ENCODE data around the gene LRRC56.

Gene LRRC56

DNA sequence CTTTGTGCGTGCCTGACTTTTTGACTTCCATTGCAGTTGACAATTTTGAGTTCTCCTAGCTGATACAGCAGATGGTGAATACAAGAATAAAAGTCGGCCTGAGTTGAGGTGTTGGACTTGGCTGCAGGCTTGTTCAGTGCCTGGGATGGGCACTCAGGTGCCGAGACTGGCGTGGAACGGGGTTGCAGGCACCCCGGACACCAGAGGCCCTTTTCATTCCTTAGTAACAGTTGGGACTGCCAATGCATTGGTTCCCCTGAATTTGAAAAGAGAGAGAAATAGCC is 40.2 kb downstream of the LRRC56 start:
- peaks cover 10% of the 10 kb centered on the region for H3K36me3 ChIP-seq (ENCODE audit: control insufficient read depth, insufficient read depth, low read length, severe bottlenecking)
- no peaks in the 10 kb centered on the region for H3K27me3 ChIP-seq (replicated peaks; ENCODE audit: control insufficient read depth, insufficient read depth, low read length)
- H3K4me1 ChIP-seq (ENCODE audit: control insufficient read depth, insufficient read depth, low read length) = peaks cover 37% of the 10 kb centered on the region
- no peak for DNase-seq (ENCODE audit: low read depth)
- H3K9ac ChIP-seq (ENCODE audit: low read length) = peak overlapping the region; percentile 98
- H3K9me3 ChIP-seq (ENCODE audit: control insufficient read depth, low read length) = no peaks in the 10 kb centered on the region
- H3K4me3 ChIP-seq (ENCODE audit: low read length) = peak overlapping the region; percentile 94

DNA sequence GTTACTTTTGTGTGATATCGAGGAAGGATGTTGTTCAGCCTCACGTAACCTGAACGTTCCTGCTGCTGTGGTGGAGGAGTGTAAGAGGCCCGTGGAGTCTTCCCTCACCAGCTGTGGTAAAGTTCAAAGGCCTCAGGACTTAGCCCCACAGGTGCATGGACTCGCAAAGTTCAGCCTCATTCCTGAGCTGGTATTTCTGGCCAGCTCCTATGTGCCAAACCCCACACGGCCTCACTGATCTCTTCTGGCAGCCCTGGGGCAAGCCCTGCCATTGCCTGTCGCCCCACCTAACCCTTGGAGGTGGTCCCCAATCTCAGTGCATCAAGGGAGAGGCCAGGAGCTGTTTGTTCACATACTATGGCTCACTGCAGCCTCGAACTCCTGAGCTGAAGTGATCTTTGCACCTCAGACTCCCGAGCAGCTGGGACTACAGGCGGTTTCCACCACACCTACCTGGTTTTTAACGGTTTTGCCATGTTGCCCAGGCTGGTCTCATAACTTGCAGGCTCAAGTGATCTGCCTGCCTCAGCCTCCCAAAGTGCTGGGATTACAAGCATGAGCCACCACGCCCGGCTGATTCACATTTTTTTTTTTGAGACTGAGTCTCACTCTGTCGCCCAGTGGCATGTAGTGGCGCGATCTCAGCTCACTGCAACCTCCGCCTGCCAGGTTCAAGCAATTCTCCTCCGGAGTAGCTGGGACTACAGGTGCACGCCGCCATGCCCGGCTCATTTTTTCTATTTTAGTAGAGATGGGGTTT is 41.1 kb downstream of the LRRC56 start:
- Histone ChIP-seq H3K4me3 (ENCODE audit: low read length) (peak overlapping the region; percentile 94), H3K27me3 (replicated peaks; ENCODE audit: control insufficient read depth, insufficient read depth, low read length) (no peaks in the 10 kb centered on the region), H3K9ac (ENCODE audit: low read length) (peak overlapping the region; percentile 98), H3K4me1 (ENCODE audit: control insufficient read depth, insufficient read depth, low read length) (peaks cover 37% of the 10 kb centered on the region), H3K9me3 (ENCODE audit: control insufficient read depth, low read length) (no peaks in the 10 kb centered on the region), H3K36me3 (ENCODE audit: control insufficient read depth, insufficient read depth, low read length, severe bottlenecking) (peaks cover 11% of the 10 kb centered on the region)
- DNase-seq (ENCODE audit: low read depth) = no peak

DNA sequence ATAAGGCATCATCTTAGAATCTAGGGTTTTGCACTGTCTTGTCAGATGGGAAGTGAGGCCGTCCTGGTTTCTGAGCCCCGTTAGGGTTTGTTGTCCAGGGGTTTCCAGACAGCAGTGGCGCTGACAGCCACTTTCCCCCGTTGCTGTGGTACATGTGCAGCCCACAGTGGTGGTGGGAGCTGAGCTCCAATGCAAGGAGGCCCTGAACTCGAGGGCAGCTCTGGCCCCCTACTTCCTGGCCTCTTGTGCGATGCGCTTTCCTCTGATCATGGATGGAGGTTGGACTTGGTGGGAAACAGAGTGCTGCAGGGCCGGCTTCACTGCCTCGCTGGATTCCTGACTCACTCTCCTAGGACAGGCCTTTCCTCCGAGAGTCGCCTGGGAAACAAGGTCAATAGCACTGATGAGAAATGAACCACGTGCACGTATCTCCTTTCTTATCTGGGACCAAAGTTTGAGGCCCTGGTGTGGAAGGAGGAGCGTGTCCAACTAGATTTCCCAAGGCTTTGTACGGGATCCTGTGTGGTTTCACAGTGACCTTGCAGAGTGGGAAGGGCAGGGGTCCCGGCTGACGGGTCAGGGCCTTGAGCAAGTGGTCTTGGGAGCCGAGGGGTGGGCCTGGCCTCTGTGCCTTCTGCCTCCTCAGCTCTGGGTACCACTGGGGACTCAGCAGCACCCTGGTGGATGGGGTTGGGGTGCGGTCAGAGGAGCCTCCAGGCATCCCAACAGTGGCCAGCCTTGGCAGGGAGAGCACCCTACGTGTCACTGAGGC is 42.7 kb downstream of the LRRC56 start:
- no peaks in the 10 kb centered on the region for H3K27me3 ChIP-seq (replicated peaks; ENCODE audit: control insufficient read depth, insufficient read depth, low read length)
- H3K9ac ChIP-seq (ENCODE audit: low read length) = peak overlapping the region; percentile 20
- no peaks in the 10 kb centered on the region for H3K9me3 ChIP-seq (ENCODE audit: control insufficient read depth, low read length)
- no peak for DNase-seq (ENCODE audit: low read depth)
- peaks cover 19% of the 10 kb centered on the region for H3K36me3 ChIP-seq (ENCODE audit: control insufficient read depth, insufficient read depth, low read length, severe bottlenecking)
- H3K4me3 ChIP-seq (ENCODE audit: low read length) = no peak overlapping the region
- peaks cover 31% of the 10 kb centered on the region for H3K4me1 ChIP-seq (ENCODE audit: control insufficient read depth, insufficient read depth, low read length)

DNA sequence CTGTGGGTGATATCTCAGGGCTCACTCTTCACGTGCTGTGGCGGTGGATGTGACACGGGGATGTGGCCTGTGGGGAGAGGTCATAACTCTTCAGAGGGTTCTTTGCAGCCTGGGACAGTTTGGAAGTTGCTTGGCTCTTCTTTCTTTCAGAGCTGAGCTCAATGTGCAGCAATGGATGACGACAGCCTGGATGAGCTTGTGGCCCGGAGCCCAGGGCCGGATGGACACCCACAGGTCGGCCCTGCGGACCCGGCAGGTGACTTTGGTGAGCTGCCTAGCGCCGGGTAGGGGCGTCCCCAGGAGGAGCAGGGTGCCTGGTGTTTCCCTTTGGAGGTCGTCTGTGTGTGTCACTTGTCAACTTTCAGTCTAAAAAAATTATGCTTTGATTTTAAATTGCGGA is 44.0 kb downstream of the LRRC56 start:
- H3K4me3 ChIP-seq (ENCODE audit: low read length) = no peak overlapping the region
- H3K36me3 ChIP-seq (ENCODE audit: control insufficient read depth, insufficient read depth, low read length, severe bottlenecking) = peaks cover 22% of the 10 kb centered on the region
- no peak overlapping the region for H3K9ac ChIP-seq (ENCODE audit: low read length)
- H3K27me3 ChIP-seq (replicated peaks; ENCODE audit: control insufficient read depth, insufficient read depth, low read length) = no peaks in the 10 kb centered on the region
- H3K9me3 ChIP-seq (ENCODE audit: control insufficient read depth, low read length) = no peaks in the 10 kb centered on the region
- H3K4me1 ChIP-seq (ENCODE audit: control insufficient read depth, insufficient read depth, low read length) = peaks cover 26% of the 10 kb centered on the region
- DNase-seq (ENCODE audit: low read depth) = no peak

DNA sequence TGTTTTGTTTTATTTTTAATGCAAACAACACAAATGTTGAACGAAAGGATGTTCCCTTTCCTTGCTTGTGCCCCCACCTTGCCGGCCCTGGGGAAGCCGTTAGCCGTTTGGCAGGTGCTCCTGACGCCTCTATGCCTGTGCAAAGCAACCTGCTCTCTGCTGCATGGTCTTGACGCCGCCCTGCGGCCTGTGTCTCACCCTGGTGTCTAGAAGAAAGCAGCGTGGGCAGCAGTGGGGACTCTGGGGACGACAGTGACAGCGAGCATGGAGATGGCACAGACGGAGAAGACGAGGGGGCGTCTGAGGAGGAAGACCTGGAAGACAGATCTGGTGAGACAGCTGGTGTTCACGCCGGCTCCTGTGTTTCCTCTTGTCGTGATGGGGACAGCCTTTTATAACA is 44.4 kb downstream of the LRRC56 start:
- Histone ChIP-seq H3K9ac (ENCODE audit: low read length) (no peak overlapping the region), H3K4me1 (ENCODE audit: control insufficient read depth, insufficient read depth, low read length) (peaks cover 26% of the 10 kb centered on the region), H3K27me3 (replicated peaks; ENCODE audit: control insufficient read depth, insufficient read depth, low read length) (no peaks in the 10 kb centered on the region), H3K36me3 (ENCODE audit: control insufficient read depth, insufficient read depth, low read length, severe bottlenecking) (peaks cover 23% of the 10 kb centered on the region), H3K4me3 (ENCODE audit: low read length) (no peak overlapping the region), H3K9me3 (ENCODE audit: control insufficient read depth, low read length) (no peaks in the 10 kb centered on the region)
- no peak for DNase-seq (ENCODE audit: low read depth)

DNA sequence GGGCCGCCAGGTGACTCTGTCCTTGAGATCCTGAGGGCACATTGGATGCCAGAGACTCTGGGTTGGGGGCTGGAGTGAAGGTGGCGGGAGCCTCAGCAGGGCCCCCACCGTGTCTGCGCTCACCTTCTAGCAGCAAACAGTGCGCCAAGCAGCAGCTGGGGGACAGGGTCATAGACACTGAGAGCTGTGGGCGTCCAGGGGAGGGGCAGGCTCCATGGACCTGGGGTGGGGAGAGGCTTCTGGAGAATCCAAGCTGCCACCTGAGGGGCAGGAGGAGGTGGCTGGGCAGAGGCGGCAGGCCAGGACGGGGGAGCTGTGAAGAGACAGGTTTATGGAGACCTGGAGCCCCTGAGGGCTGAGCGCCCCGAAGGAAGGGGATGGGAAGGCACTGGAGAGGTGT is 47.0 kb downstream of the LRRC56 start:
- no peaks in the 10 kb centered on the region for H3K9me3 ChIP-seq (ENCODE audit: control insufficient read depth, low read length)
- no peak overlapping the region for H3K9ac ChIP-seq (ENCODE audit: low read length)
- peaks cover 26% of the 10 kb centered on the region for H3K4me1 ChIP-seq (ENCODE audit: control insufficient read depth, insufficient read depth, low read length)
- H3K4me3 ChIP-seq (ENCODE audit: low read length) = no peak overlapping the region
- no peaks in the 10 kb centered on the region for H3K27me3 ChIP-seq (replicated peaks; ENCODE audit: control insufficient read depth, insufficient read depth, low read length)
- H3K36me3 ChIP-seq (ENCODE audit: control insufficient read depth, insufficient read depth, low read length, severe bottlenecking) = peaks cover 36% of the 10 kb centered on the region
- no peak for DNase-seq (ENCODE audit: low read depth)

DNA sequence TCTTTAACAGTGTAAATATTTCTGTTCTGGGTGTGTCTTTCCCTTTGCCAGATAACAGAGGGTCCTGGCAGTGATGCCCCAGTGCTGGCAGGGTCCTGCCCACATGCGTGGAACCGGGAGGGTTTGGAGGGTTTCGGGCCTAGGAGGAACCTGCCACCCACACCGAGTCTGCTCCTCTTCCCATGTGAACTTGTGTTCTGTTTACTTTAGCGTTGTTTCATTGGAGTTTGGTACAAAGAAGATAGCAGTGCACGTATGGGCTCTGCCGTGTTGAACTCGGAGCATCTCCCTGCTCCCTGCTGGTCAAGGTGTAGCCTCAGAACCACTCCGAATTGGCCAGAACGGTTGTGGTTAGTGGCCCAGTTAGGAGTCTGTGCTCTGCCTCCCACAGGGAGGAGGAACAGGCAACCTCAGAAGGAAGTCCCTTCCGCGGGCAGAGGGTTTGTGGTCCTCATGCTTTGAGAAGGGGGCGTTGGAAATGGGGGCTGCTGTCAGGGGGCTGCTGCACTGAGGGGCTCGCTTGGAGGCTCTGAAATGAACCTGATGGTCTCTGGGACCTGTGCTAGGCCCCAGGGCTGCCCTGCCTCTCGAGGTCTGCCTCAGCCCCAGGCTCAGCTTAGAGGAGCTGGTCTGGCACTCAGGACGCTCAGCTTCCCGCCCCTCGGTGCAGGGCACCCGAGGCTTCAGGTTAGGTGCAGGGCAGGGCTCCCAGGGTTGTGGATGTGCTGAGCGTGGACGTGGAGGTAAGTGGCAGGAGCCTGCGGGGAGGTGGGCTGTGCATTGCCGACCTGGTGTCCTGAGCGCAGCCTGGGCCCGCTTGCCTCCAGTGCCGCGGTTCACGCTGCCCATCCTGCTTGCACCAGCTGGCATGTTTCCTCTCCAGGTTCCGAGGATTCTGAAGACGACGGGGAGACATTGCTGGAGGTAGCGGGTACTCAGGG is 49.3 kb downstream of the LRRC56 start:
- no peak for DNase-seq (ENCODE audit: low read depth)
- no peaks in the 10 kb centered on the region for H3K9me3 ChIP-seq (ENCODE audit: control insufficient read depth, low read length)
- peaks cover 55% of the 10 kb centered on the region for H3K36me3 ChIP-seq (ENCODE audit: control insufficient read depth, insufficient read depth, low read length, severe bottlenecking)
- H3K4me1 ChIP-seq (ENCODE audit: control insufficient read depth, insufficient read depth, low read length) = peaks cover 15% of the 10 kb centered on the region
- H3K4me3 ChIP-seq (ENCODE audit: low read length) = no peak overlapping the region
- no peaks in the 10 kb centered on the region for H3K27me3 ChIP-seq (replicated peaks; ENCODE audit: control insufficient read depth, insufficient read depth, low read length)
- H3K9ac ChIP-seq (ENCODE audit: low read length) = no peak overlapping the region

DNA sequence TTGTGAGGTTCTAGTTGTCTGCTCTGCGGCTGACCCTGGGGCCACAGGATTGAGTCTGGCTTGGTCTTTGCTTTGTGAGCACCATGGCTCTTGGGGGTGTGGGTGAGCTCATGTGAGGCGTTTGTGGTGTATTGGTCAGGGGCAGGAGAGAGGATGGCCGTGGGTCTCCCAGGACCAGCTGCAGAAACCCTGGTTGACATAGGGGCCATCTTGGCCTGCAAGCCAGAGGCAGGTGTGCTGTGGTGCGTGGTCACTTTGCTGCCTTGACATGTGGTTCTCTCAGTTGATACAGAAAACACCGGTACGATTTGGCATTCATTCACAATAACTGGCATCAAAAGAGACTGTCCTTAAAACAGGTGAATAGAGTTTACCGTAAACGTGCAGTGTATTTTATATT is 50.2 kb downstream of the LRRC56 start:
- Histone ChIP-seq H3K36me3 (ENCODE audit: control insufficient read depth, insufficient read depth, low read length, severe bottlenecking) (peaks cover 55% of the 10 kb centered on the region), H3K4me3 (ENCODE audit: low read length) (no peak overlapping the region), H3K27me3 (replicated peaks; ENCODE audit: control insufficient read depth, insufficient read depth, low read length) (no peaks in the 10 kb centered on the region), H3K9me3 (ENCODE audit: control insufficient read depth, low read length) (no peaks in the 10 kb centered on the region), H3K9ac (ENCODE audit: low read length) (no peak overlapping the region), H3K4me1 (ENCODE audit: control insufficient read depth, insufficient read depth, low read length) (peaks cover 15% of the 10 kb centered on the region)
- no peak for DNase-seq (ENCODE audit: low read depth)

DNA sequence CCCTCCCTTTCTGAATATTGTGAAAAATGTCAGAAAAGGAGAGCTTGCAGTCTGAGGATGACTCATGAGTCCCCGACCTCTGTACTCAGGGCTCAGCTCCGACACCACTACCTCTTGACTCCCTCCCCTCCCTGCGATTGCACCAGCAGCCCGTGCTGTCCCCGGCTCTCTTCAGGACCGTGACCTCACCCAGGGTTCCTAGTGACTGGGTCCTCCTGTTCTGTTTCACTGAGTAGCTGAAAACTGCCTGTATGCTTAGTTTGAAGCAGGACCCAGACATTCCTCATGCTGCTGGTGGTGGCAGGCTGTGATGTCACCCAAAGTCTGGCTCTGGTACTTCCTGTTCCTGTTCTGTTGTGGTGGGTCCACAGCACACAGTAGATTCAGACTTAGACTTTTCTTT is 50.7 kb downstream of the LRRC56 start:
- Histone ChIP-seq H3K4me1 (ENCODE audit: control insufficient read depth, insufficient read depth, low read length) (peaks cover 15% of the 10 kb centered on the region), H3K9ac (ENCODE audit: low read length) (peak overlapping the region; percentile 17), H3K36me3 (ENCODE audit: control insufficient read depth, insufficient read depth, low read length, severe bottlenecking) (peaks cover 60% of the 10 kb centered on the region), H3K27me3 (replicated peaks; ENCODE audit: control insufficient read depth, insufficient read depth, low read length) (no peaks in the 10 kb centered on the region), H3K4me3 (ENCODE audit: low read length) (no peak overlapping the region), H3K9me3 (ENCODE audit: control insufficient read depth, low read length) (no peaks in the 10 kb centered on the region)
- DNase-seq (ENCODE audit: low read depth) = peak; percentile 47

DNA sequence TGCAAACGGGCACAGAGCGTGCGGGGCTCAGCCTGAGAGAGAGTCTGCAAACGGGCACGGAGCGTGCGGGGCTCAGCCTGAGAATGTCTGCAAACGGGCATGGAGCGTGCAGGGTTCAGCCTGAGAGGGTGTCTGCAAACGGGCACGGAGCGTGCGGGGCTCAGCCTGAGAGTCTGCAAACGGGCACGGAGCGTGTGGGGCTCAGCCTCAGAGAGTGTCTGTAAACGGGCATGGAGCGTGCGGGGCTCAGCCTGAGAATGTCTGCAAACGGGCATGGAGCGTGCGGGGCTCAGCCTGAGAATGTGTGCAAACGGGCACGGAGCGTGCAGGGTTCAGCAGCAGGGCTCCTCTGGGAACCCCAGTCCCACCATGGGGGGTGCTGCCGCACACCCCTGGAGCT is 52.5 kb downstream of the LRRC56 start:
- H3K27me3 ChIP-seq (replicated peaks; ENCODE audit: control insufficient read depth, insufficient read depth, low read length) = no peaks in the 10 kb centered on the region
- H3K4me3 ChIP-seq (ENCODE audit: low read length) = no peak overlapping the region
- no peaks in the 10 kb centered on the region for H3K9me3 ChIP-seq (ENCODE audit: control insufficient read depth, low read length)
- DNase-seq (ENCODE audit: low read depth) = no peak
- peaks cover 68% of the 10 kb centered on the region for H3K36me3 ChIP-seq (ENCODE audit: control insufficient read depth, insufficient read depth, low read length, severe bottlenecking)
- H3K9ac ChIP-seq (ENCODE audit: low read length) = no peak overlapping the region
- peaks cover 15% of the 10 kb centered on the region for H3K4me1 ChIP-seq (ENCODE audit: control insufficient read depth, insufficient read depth, low read length)

DNA sequence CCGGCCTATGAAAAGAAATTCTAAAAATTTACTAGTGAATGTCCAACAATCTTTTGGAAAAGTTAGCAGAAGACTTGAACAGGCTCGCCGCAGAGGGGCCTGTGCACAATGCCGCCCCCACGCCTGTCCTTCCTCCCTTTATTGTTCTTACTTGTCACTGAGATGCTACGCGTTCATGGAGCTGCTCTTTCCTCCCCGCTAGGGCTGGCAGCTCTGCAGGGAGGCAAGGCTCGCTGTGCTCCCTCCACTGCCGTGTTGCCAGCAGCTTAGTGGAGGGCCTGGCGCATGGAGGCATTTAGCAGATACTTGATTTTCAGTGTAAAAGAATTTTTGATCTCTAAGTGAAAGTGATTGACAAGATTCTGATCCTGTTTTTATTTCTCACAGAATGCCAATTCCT is 53.7 kb downstream of the LRRC56 start:
- H3K4me3 ChIP-seq (ENCODE audit: low read length) = no peak overlapping the region
- no peaks in the 10 kb centered on the region for H3K27me3 ChIP-seq (replicated peaks; ENCODE audit: control insufficient read depth, insufficient read depth, low read length)
- peaks cover 15% of the 10 kb centered on the region for H3K4me1 ChIP-seq (ENCODE audit: control insufficient read depth, insufficient read depth, low read length)
- H3K9me3 ChIP-seq (ENCODE audit: control insufficient read depth, low read length) = no peaks in the 10 kb centered on the region
- H3K36me3 ChIP-seq (ENCODE audit: control insufficient read depth, insufficient read depth, low read length, severe bottlenecking) = peaks cover 79% of the 10 kb centered on the region
- H3K9ac ChIP-seq (ENCODE audit: low read length) = no peak overlapping the region
- no peak for DNase-seq (ENCODE audit: low read depth)

Data from adipocyte (in vitro differentiated cells).